GM19455 (cell line): ENCODE data around the gene MAGEB18.

Experiments
- ATAC-seq: cut with Tn5 transposase; IDR thresholded peaks from one replicate; pipeline ENCODE4 v1.9.1; 2021; ENCODE audit not compliant: unreplicated experiment

Gene MAGEB18

GRCh38 chrX:26138274-26138673 is at the start of gene MAGEB18:
Gene MAGEB18, plus strand, starts transcription at chrX:26138343. Its CDS starts 643 bp downstream, at chrX:26138986.
- no peak for ATAC-seq

GRCh38 chrX:26100421-26100920 is 37.7 kb upstream of the MAGEB18 start:
- no peak for ATAC-seq

- ATAC-seq, result no peak
These were observed 29.0 kb upstream of the MAGEB18 start for GRCh38 chrX:26109142-26109541.

GRCh38 chrX:26146024-26146423 is 7.9 kb downstream of the MAGEB18 start:
- ATAC-seq, result no peak

- no peak for ATAC-seq
These were observed 22.2 kb downstream of the MAGEB18 start, which contains the start of gene MAGEB6B for GRCh38 chrX:26160301-26160700. Gene MAGEB6B, plus strand, starts transcription at chrX:26160601. Its CDS starts 0 bp downstream, at chrX:26160601.
